Smooth muscle cell (in vitro differentiated cells): Measurements from ENCODE around the gene SLC17A8. TPM values are rescaled to one million over a fixed set of nuclear protein-coding genes. Genes with fewer than 3 reads are reported as not detected.

Source experiments
- DNase-seq: peaks from one replicate; lab custom pipeline; 2025; ENCODE audit not compliant: unreplicated experiment; lab: John Stamatoyannopoulos, UW
- H2AFZ ChIP-seq: fragments of 200-600 bp; sonication (generic); 2 replicates; pipeline ENCODE4 v1.6.0; 2016; ENCODE audit warnings: antibody characterized with exemption, low read depth, mild to moderate bottlenecking
- H3F3A ChIP-seq: fragments of 200-600 bp; sonication (generic); 2 replicates; pipeline ENCODE4 v1.6.0; 2017; ENCODE audit warnings: antibody characterized with exemption, low read depth
- H3K27ac ChIP-seq: fragments of 200-600 bp; sonication (generic); 2 replicates; pipeline ENCODE4 v1.5.1; 2016; ENCODE audit warnings: low read depth, mild to moderate bottlenecking
- H3K27me3 ChIP-seq: fragments of 200-600 bp; sonication (generic); 2 replicates; pipeline ENCODE4 v1.6.1; 2016; ENCODE audit warnings: low read depth, mild to moderate bottlenecking
- H3K36me3 ChIP-seq: fragments of 200-600 bp; sonication (generic); 2 replicates; pipeline ENCODE4 v1.5.1; 2016; ENCODE audit warnings: low read depth
- H3K4me1 ChIP-seq: fragments of 200-600 bp; sonication (generic); 2 replicates; pipeline ENCODE4 v1.5.1; 2016; ENCODE audit warnings: low read depth
- H3K4me2 ChIP-seq: fragments of 200-600 bp; sonication (generic); 2 replicates; pipeline ENCODE4 v1.6.0; 2016; ENCODE audit warnings: mild to moderate bottlenecking
- H3K4me3 ChIP-seq: fragments of 200-600 bp; sonication (generic); 2 replicates; pipeline ENCODE4 v1.5.1; 2016; ENCODE audit warnings: mild to moderate bottlenecking
- H3K79me2 ChIP-seq: fragments of 200-600 bp; sonication (generic); 2 replicates; pipeline ENCODE4 v1.6.0; 2016; ENCODE audit warnings: low read depth, mild to moderate bottlenecking
- H3K9ac ChIP-seq: fragments of 200-600 bp; sonication (generic); 2 replicates; pipeline ENCODE4 v1.6.0; 2016; ENCODE audit warnings: low read depth
- H3K9me3 ChIP-seq: fragments of 200-600 bp; sonication (generic); replicated peaks from 2 replicates; pipeline ENCODE4 v1.5.1; 2016; ENCODE audit warnings: low read depth
- H4K20me1 ChIP-seq: fragments of 200-600 bp; sonication (generic); 2 replicates; pipeline ENCODE4 v1.6.0; 2016; ENCODE audit warnings: low read depth
- CTCF ChIP-seq: fragments of 200-600 bp; sonication (generic); IDR thresholded peaks from 2 replicates; pipeline ENCODE4 v1.5.1; 2017; ENCODE audit warnings: borderline replicate concordance, mild to moderate bottlenecking, antibody characterized with exemption; ENCODE audit not compliant: insufficient read depth, poor library complexity, severe bottlenecking
- WGBS: methylation state at CpG from one replicate; pipeline ENCODE4 v1.1.7; 2016; ENCODE audit warnings: low lambda C conversion rate; 5-methylcytosine and 5-hydroxymethylcytosine counted together
- polyA plus RNA-seq: library from polyadenylated mRNA; unstranded; fragments of >200 nt; fragmentation: Nextera tagmentation; extraction: Ambion mirVana; gene quantifications from 2 replicates; pipeline ENCODE4 v1.2.1, GENCODE V29; 2016
- total RNA-seq: library from RNA; depleted of rRNA; stranded (reverse); fragments of >200 nt; gene quantifications from 2 replicates; pipeline ENCODE4 v1.2.3, GENCODE V29; 2014

Gene SLC17A8
- total and polyA plus RNA-seq, 2 experiments from 2014 or later, result not detected

DNA sequence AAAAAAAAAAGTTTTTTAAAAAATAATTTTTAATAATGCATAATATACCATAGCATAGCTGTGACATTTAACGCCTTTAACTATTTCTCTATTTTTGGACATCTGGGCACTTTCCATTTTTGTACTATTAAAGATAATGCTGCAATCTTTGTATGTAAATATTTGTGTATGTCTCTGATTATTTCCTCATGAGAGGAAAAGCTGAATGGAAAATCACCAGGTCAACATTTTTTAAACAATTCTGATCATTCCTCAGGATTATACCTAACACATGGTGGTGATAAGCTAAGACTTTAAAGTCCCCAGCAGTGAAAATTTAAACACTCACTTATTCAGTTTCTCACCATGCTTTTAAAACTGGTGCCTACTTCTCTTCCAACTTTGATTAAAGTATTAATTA, 85.5 kb downstream of the SLC17A8 start:
- Histone ChIP-seq H4K20me1 (no peaks in the 10 kb centered on the region), H3K36me3 (no peaks in the 10 kb centered on the region), H3K79me2 (no peaks in the 10 kb centered on the region), H3K4me2 (no peak overlapping the region), H3K9me3 (no peaks in the 10 kb centered on the region), H3K27me3 (peaks cover 14% of the 10 kb centered on the region), H3K9ac (no peak overlapping the region), H3F3A (no peaks in the 10 kb centered on the region), H3K27ac (no peak overlapping the region), H2AFZ (no peak overlapping the region), H3K4me1 (peaks cover 3% of the 10 kb centered on the region), H3K4me3 (no peak overlapping the region)
- 94% methylated on average over 1 of the region's 1 CpG for WGBS
- TF ChIP-seq CTCF, result no peak
- DNase-seq, result no peak

- H3K4me3 ChIP-seq, result no peak overlapping the region
Measured at GRCh38 chr12:100443434-100443833, 86.6 kb downstream of the SLC17A8 start.

GRCh38 chr12:100445081-100445481, 88.2 kb downstream of the SLC17A8 start:
- no peaks in the 10 kb centered on the region for H3K36me3 ChIP-seq
- H3K4me3 ChIP-seq, result no peak overlapping the region
- no peak overlapping the region for H3K4me2 ChIP-seq
- no peak for DNase-seq
- H3F3A ChIP-seq, result no peaks in the 10 kb centered on the region
- H3K79me2 ChIP-seq, result no peaks in the 10 kb centered on the region
- peaks cover 5% of the 10 kb centered on the region for H3K4me1 ChIP-seq
- H3K27ac ChIP-seq, result no peak overlapping the region
- peaks cover 10% of the 10 kb centered on the region for H3K27me3 ChIP-seq
- no peaks in the 10 kb centered on the region for H3K9me3 ChIP-seq
- TF ChIP-seq CTCF, result no peak
- 88% methylated on average over 4 of the region's 4 CpGs for WGBS
- H2AFZ ChIP-seq, result no peak overlapping the region
- H4K20me1 ChIP-seq, result no peaks in the 10 kb centered on the region
- no peak overlapping the region for H3K9ac ChIP-seq

More at GRCh38 chr12:100443434-100443833, 86.6 kb downstream of the SLC17A8 start:
- Histone ChIP-seq H3K27ac (no peak overlapping the region), H3K27me3 (peaks cover 14% of the 10 kb centered on the region), H3K9ac (no peak overlapping the region), H3K79me2 (no peaks in the 10 kb centered on the region), H3K36me3 (no peaks in the 10 kb centered on the region), H3K4me2 (no peak overlapping the region), H3K4me1 (peaks cover 5% of the 10 kb centered on the region), H3K9me3 (no peaks in the 10 kb centered on the region), H4K20me1 (no peaks in the 10 kb centered on the region), H3F3A (no peaks in the 10 kb centered on the region), H2AFZ (no peak overlapping the region)
- DNase-seq, result no peak
- no peak for TF ChIP-seq CTCF
- WGBS, result 100% methylated on average over 1 of the region's 1 CpG

DNA sequence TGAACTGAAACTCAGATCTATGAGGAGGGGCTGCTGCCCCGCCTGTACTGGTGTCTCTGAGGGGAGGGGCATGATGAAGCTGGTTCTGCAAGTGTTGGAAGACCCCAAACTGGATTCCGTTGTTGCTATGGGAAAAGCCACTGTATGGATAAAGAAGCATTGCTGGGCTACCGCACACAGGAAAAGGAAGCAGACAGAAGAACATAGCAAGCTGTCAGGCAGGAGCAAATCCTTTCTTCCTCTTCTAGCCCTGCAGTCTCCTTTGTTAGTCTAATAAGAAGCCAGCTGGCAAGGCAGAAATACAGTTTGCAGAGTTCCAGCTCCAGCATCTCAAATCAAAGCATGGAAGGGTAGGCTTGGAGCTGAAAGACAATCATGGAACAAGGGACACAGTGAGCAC, 90.5 kb downstream of the SLC17A8 start:
- Histone ChIP-seq H3K9ac (no peak overlapping the region), H3K27me3 (no peaks in the 10 kb centered on the region), H2AFZ (no peak overlapping the region), H3F3A (no peaks in the 10 kb centered on the region), H3K4me3 (no peak overlapping the region), H3K4me2 (no peak overlapping the region), H3K9me3 (no peaks in the 10 kb centered on the region), H3K36me3 (no peaks in the 10 kb centered on the region), H3K4me1 (peaks cover 5% of the 10 kb centered on the region), H3K79me2 (no peaks in the 10 kb centered on the region), H3K27ac (no peak overlapping the region), H4K20me1 (no peaks in the 10 kb centered on the region)
- DNase-seq, result no peak
- WGBS, result 49% methylated on average over 3 of the region's 3 CpGs
- TF ChIP-seq CTCF, result no peak
